Heart left ventricle (tissue), 13 donors: ENCODE measurements around the gene SLC7A5.

Experiments used
- CTCF ChIP-seq, 12 donors: fragments of 200-600 bp; sonication (generic) in 4 of 12; IDR thresholded peaks; one replicate each; pipeline versions ENCODE4 v1.5.0 to v1.8.0; 2018 to 2022; ENCODE audit warnings: antibody characterized with exemption in 12 of 12, mild to moderate bottlenecking in 5 of 12
- POLR2A ChIP-seq, 2 donors: fragments of 450-650 bp; IDR thresholded peaks; one replicate each; pipeline ENCODE4 v1.6.1; 2017; ENCODE audit warnings: antibody characterized with exemption in 2 of 2, mild to moderate bottlenecking in 2 of 2, moderate library complexity in 2 of 2
- donor health status: ischemic (EF 13 %, LVEDD 7.1; RV severe dilation, severe dysfunction).
- donor health status: DM: no; HTN: yes; CAD: no.
- donor health status: DM: no; HTN: no; CAD: no.
- donor health status: ischemic (EF 25% LVEDD 6.9; RV normal size, moderate dysfunction).
- donor health status: ischemic (EF 25% LVEDD 5.7; RV mildly dilated, moderate dysfunction).
- donor health status: ischemic (EF 35%, LVEDD 5.7; RV mildly dilated, moderate dysfunction).
- donor health status: nonischemic (EF 11% LVEDD 7.7; RV severe dilation, severe dysfunction).
- donor health status: DM: yes; HTN: yes; CAD: no.
- donor health status: PGD.
- donor health status: ischemic (EF 29% LVEDD 5.4; RV normal size, mild dysfunction).
- donor health status: nonischemic (EF 23%, LVEDD 6.1; RV moderate dilation, normal function).

- TF ChIP-seq CTCF (IDR thresholded peaks at IDR 0.05), result no peak
- TF ChIP-seq POLR2A (IDR thresholded peaks at IDR 0.05), result no peak
These were observed 47.0 kb downstream of the SLC7A5 start for GRCh38 chr16:87822108-87822970.
